Fibroblast of skin of right quadriceps (primary cell): ENCODE results near the gene PIGN.

Source experiments
- DNase-seq: peaks from one replicate; pipeline ENCODE4 v3.0.0-alpha.2; 2013

Gene PIGN

GRCh38 chr18:62106271-62106670 is 80.6 kb downstream of the PIGN start:
- DNase-seq, result no peak

- peak; percentile 48 for DNase-seq
Measured at GRCh38 chr18:62105376-62105775, 81.5 kb downstream of the PIGN start.

GRCh38 chr18:62102221-62102620 is 84.6 kb downstream of the PIGN start:
- DNase-seq, result no peak

GRCh38 chr18:62101321-62101721 is 85.5 kb downstream of the PIGN start:
- peak; percentile 70 for DNase-seq

GRCh38 chr18:62098960-62099359 is 87.9 kb downstream of the PIGN start:
- no peak for DNase-seq

- no peak for DNase-seq
Measured at GRCh38 chr18:62097698-62098097, 89.2 kb downstream of the PIGN start.

- DNase-seq, result no peak
Measured at GRCh38 chr18:62091487-62092120, 95.3 kb downstream of the PIGN start.

GRCh38 chr18:62089174-62089573 is 97.7 kb downstream of the PIGN start:
- DNase-seq, result no peak

- DNase-seq, result no peak
Measured at GRCh38 chr18:62088156-62088555, 98.7 kb downstream of the PIGN start.

GRCh38 chr18:62085756-62086155 is 101.1 kb downstream of the PIGN start:
- peak; percentile 21 for DNase-seq

- DNase-seq, result no peak
Measured at GRCh38 chr18:62081761-62082294, 105.0 kb downstream of the PIGN start.

- no peak for DNase-seq
Measured at GRCh38 chr18:62081248-62081647, 105.6 kb downstream of the PIGN start.

- DNase-seq, result no peak
Measured at GRCh38 chr18:62080172-62080900, 106.5 kb downstream of the PIGN start.

GRCh38 chr18:62073461-62074281 is 113.2 kb downstream of the PIGN start:
- DNase-seq, result no peak

- DNase-seq, result no peak
Measured at GRCh38 chr18:62072370-62072769, 114.5 kb downstream of the PIGN start.

GRCh38 chr18:62071071-62071470 is 115.8 kb downstream of the PIGN start:
- no peak for DNase-seq

- DNase-seq, result no peak
Measured at GRCh38 chr18:62070302-62070701, 116.6 kb downstream of the PIGN start.

- DNase-seq, result peak; percentile 21
Measured at GRCh38 chr18:62069556-62069955, 117.3 kb downstream of the PIGN start.

GRCh38 chr18:62066102-62066818 is 120.6 kb downstream of the PIGN start:
- DNase-seq, result no peak

- no peak for DNase-seq
Measured at GRCh38 chr18:62064361-62064760, 122.5 kb downstream of the PIGN start.

- DNase-seq, result no peak
Measured at GRCh38 chr18:62061821-62062478, 124.9 kb downstream of the PIGN start.

- no peak for DNase-seq
Measured at GRCh38 chr18:62060820-62061219, 126.0 kb downstream of the PIGN start.
